PFSK-1 (cell line): Measurements from ENCODE around the gene AATF.

Source experiments
- REST ChIP-seq, 2 experiments: IDR thresholded peaks; 2 replicates each; pipeline versions ENCODE4 v1.6.1 to v1.8.0; 2011 to 2012; ENCODE audit warnings: low read depth in 2 of 2, low read length in 2 of 2, control low read depth in 1 of 2, inconsistent platforms in 1 of 2, mild to moderate bottlenecking in 1 of 2, moderate library complexity in 1 of 2; ENCODE audit not compliant: insufficient read depth in 1 of 2
- SIN3A ChIP-seq: IDR thresholded peaks from 2 replicates; pipeline ENCODE4 v1.6.1; 2012; ENCODE audit warnings: mild to moderate bottlenecking, low read length, moderate library complexity, borderline replicate concordance; ENCODE audit not compliant: insufficient read depth

DNA sequence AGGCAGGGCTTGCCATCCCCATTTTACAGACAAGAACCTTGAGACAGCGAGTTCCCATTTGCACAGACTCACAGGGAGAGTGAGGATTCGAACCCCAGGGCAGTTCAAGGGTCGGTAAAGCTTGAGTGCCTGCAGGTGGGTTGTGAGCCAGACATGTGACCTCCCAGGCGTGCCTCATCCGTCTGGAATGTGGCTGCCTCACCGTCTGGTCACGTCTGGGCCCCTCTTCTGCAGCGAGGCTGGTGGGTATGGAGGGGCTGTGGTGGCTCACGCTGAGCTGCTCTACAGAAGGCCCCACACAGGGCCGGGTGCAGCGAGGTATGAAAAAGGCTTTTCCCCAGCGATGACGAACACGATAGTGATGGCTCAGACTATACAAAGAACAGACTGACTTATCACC lies 47.2 kb upstream of the AATF start:
- no peak for TF ChIP-seq SIN3A
- TF ChIP-seq REST (IDR thresholded peaks at IDR 0.05; ENCODE audit: insufficient read depth in 1 of 2, low read depth in 2 of 2, low read length in 2 of 2): no peak
